GM23338 (cell line): ENCODE data around the gene DOP1B. TPM values are rescaled to one million over a fixed set of nuclear protein-coding genes. Genes with fewer than 3 reads are reported as not detected.

Source experiments
- ATAC-seq: fragments of 200-7000 bp; cut with Tn5 transposase; 3 replicates; pipeline ENCODE4 v1.9.1; 2020
- DNase-seq: peaks from one replicate; pipeline ENCODE4 v3.0.0-alpha.2; 2015; ENCODE audit warnings: low spot score
- H2AFZ ChIP-seq: fragments of 200-600 bp; sonication (generic); 2 replicates; pipeline ENCODE4 v1.8.0; 2016; ENCODE audit warnings: antibody characterized with exemption, mild to moderate bottlenecking, moderate library complexity
- H3F3A ChIP-seq: fragments of 200-600 bp; sonication (generic); replicated peaks from 2 replicates; pipeline ENCODE4 v1.8.0; 2017; ENCODE audit warnings: antibody characterized with exemption, mixed run types, low read depth
- H3K27ac ChIP-seq: fragments of 200-600 bp; sonication (generic); 2 replicates; pipeline ENCODE4 v1.6.1; 2016; ENCODE audit warnings: low read depth
- H3K27me3 ChIP-seq: fragments of 200-600 bp; sonication (generic); 2 replicates; pipeline ENCODE4 v1.8.0; 2016; ENCODE audit warnings: mild to moderate bottlenecking, mixed run types, moderate library complexity; ENCODE audit not compliant: insufficient read depth
- H3K36me3 ChIP-seq: fragments of 200-600 bp; sonication (generic); 2 replicates; pipeline ENCODE4 v1.8.0; 2016; ENCODE audit warnings: mild to moderate bottlenecking; ENCODE audit not compliant: insufficient read depth
- H3K4me1 ChIP-seq: fragments of 200-600 bp; sonication (generic); 2 replicates; pipeline ENCODE4 v1.8.0; 2016; ENCODE audit warnings: mild to moderate bottlenecking, moderate library complexity; ENCODE audit not compliant: insufficient read depth
- H3K4me2 ChIP-seq: fragments of 200-600 bp; sonication (generic); 2 replicates; pipeline ENCODE4 v1.7.1; 2017; ENCODE audit warnings: mixed run types
- H3K4me3 ChIP-seq: fragments of 200-600 bp; sonication (generic); 2 replicates; pipeline ENCODE4 v1.6.1; 2016; ENCODE audit warnings: mixed run types
- H3K79me2 ChIP-seq: fragments of 200-600 bp; sonication (generic); replicated peaks from 2 replicates; pipeline ENCODE4 v1.8.0; 2017; ENCODE audit warnings: mild to moderate bottlenecking; ENCODE audit not compliant: insufficient read depth
- H3K9me2 ChIP-seq: fragments of 200-600 bp; sonication (generic); 2 replicates; pipeline ENCODE4 v1.8.0; 2017; ENCODE audit not compliant: insufficient read depth
- H4K20me1 ChIP-seq: fragments of 200-600 bp; sonication (generic); replicated peaks from 2 replicates; pipeline ENCODE4 v1.8.0; 2017; ENCODE audit warnings: mild to moderate bottlenecking; ENCODE audit not compliant: insufficient read depth
- H3K27ac Mint-ChIP-seq: 2 replicates; pipeline ENCODE4 v1.8.0; 2020; ENCODE audit warnings: inconsistent platforms, mild to moderate bottlenecking, moderate library complexity, mixed read lengths
- H3K27me3 Mint-ChIP-seq: 3 replicates; pipeline ENCODE4 v1.8.0; 2022; ENCODE audit warnings: low read depth, mild to moderate bottlenecking, moderate library complexity, mixed read lengths, inconsistent platforms; ENCODE audit not compliant: insufficient read depth, poor library complexity
- H3K36me3 Mint-ChIP-seq: 3 replicates; pipeline ENCODE4 v1.8.0; 2021; ENCODE audit warnings: low read depth, mild to moderate bottlenecking, inconsistent platforms, moderate library complexity, mixed read lengths
- H3K4me1 Mint-ChIP-seq: 3 replicates; pipeline ENCODE4 v1.8.0; 2020; ENCODE audit warnings: mild to moderate bottlenecking, inconsistent platforms, mixed read lengths
- H3K4me3 Mint-ChIP-seq: 3 replicates; pipeline ENCODE4 v1.8.0; 2021; ENCODE audit warnings: moderate library complexity, mild to moderate bottlenecking, inconsistent platforms, mixed read lengths
- H3K9me3 Mint-ChIP-seq: 3 replicates; pipeline ENCODE4 v1.8.0; 2020; ENCODE audit warnings: moderate library complexity, mild to moderate bottlenecking, inconsistent platforms, mixed read lengths
- ETS1 ChIP-seq: IDR thresholded peaks from 2 replicates; pipeline ENCODE4 v1.6.1; 2016; ENCODE audit warnings: antibody characterized with exemption
- REST ChIP-seq: IDR thresholded peaks from one replicate; pipeline ENCODE4 v1.6.1; 2018; ENCODE audit warnings: antibody characterized with exemption; ENCODE audit not compliant: unreplicated experiment
- ZNF462 ChIP-seq: fragments of 250-450 bp; sonication (Bioruptor Pico); IDR thresholded peaks from 2 replicates; pipeline ENCODE4 v1.5.0; 2020; ENCODE audit warnings: mild to moderate bottlenecking, moderate library complexity
- polyA plus RNA-seq: library from polyadenylated mRNA; unstranded; fragments of >200 nt; fragmentation: Nextera tagmentation; extraction: Ambion mirVana; gene quantifications from 2 replicates; pipeline ENCODE4 v1.2.1, GENCODE V29; 2016
- total RNA-seq: library from RNA; depleted of rRNA; stranded (reverse); fragments of >200 nt; shearing (Covaris generic); gene quantifications from 2 replicates; pipeline ENCODE4 v1.2.3, GENCODE V29; 2014

The DOP1B gene
- total and polyA plus RNA-seq, 2 experiments from 2014 or later, result 4.9 to 18.0 TPM

GRCh38 chr21:36200081-36200561, 43.5 kb downstream of the DOP1B start:
- no peaks in the 10 kb centered on the region for H4K20me1 ChIP-seq
- no peaks in the 10 kb centered on the region for H3K9me3 Mint-ChIP-seq
- H3K9me2 ChIP-seq, result no peaks in the 10 kb centered on the region
- H3K4me3 Mint-ChIP-seq, result no peak overlapping the region
- no peaks in the 10 kb centered on the region for H3K27me3 ChIP-seq
- no peak overlapping the region for H3K27ac Mint-ChIP-seq
- H3F3A ChIP-seq, result no peaks in the 10 kb centered on the region
- H3K36me3 Mint-ChIP-seq, result no peaks in the 10 kb centered on the region
- DNase-seq (no peak), ATAC-seq (no peak)
- H2AFZ ChIP-seq, result no peak overlapping the region
- no peak for TF ChIP-seq ZNF462 (CRISPR knock-in tag)
- TF ChIP-seq REST, result no peak
- TF ChIP-seq ETS1, result no peak
- no peaks in the 10 kb centered on the region for H3K4me1 Mint-ChIP-seq
- no peaks in the 10 kb centered on the region for H3K27me3 Mint-ChIP-seq
- H3K27ac ChIP-seq, result no peak overlapping the region
- no peak overlapping the region for H3K4me2 ChIP-seq
- H3K36me3 ChIP-seq, result no peaks in the 10 kb centered on the region
- no peaks in the 10 kb centered on the region for H3K4me1 ChIP-seq
- no peak overlapping the region for H3K4me3 ChIP-seq
- no peaks in the 10 kb centered on the region for H3K79me2 ChIP-seq
